Lower leg skin (tissue), 3 donors: ENCODE data around the gene GLA.

ENCODE experiments used
- POLR2A ChIP-seq, 2 donors: fragments of 450-650 bp; IDR thresholded peaks; one replicate each; pipeline ENCODE4 v1.6.1; 2016 to 2017; ENCODE audit warnings: antibody characterized with exemption in 2 of 2, mild to moderate bottlenecking in 1 of 2, moderate library complexity in 1 of 2
- TF ChIP-seq, protein P1 (sequence below), 3 donors: fragments of 450-650 bp; IDR thresholded peaks; one replicate each; pipeline ENCODE4 v1.5.1; 2016; ENCODE audit warnings: antibody characterized with exemption in 3 of 3, mild to moderate bottlenecking in 3 of 3, moderate library complexity in 2 of 3

GRCh38 chrX:101362757-101363156 lies 45.0 kb downstream of the GLA start:
- TF ChIP-seq, protein P1, sequence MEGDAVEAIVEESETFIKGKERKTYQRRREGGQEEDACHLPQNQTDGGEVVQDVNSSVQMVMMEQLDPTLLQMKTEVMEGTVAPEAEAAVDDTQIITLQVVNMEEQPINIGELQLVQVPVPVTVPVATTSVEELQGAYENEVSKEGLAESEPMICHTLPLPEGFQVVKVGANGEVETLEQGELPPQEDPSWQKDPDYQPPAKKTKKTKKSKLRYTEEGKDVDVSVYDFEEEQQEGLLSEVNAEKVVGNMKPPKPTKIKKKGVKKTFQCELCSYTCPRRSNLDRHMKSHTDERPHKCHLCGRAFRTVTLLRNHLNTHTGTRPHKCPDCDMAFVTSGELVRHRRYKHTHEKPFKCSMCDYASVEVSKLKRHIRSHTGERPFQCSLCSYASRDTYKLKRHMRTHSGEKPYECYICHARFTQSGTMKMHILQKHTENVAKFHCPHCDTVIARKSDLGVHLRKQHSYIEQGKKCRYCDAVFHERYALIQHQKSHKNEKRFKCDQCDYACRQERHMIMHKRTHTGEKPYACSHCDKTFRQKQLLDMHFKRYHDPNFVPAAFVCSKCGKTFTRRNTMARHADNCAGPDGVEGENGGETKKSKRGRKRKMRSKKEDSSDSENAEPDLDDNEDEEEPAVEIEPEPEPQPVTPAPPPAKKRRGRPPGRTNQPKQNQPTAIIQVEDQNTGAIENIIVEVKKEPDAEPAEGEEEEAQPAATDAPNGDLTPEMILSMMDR (IDR thresholded peaks at IDR 0.05) = no peak
- TF ChIP-seq POLR2A (IDR thresholded peaks at IDR 0.05) = no peak
